GM12864 (cell line): ENCODE measurements around the gene PRR35.

Experiments used
- DNase-seq: peaks from one replicate; pipeline ENCODE4 v3.0.0-alpha.2; 2011; ENCODE audit warnings: low read depth
- H3K4me3 ChIP-seq: 2 replicates; pipeline ENCODE4 v1.5.1; 2011; ENCODE audit warnings: mild to moderate bottlenecking, low read depth, low read length, control low read depth
- CTCF ChIP-seq: IDR thresholded peaks from 2 replicates; pipeline ENCODE4 v1.5.1; 2011; ENCODE audit warnings: low read depth, mild to moderate bottlenecking, moderate library complexity, low read length, control low read depth, inconsistent platforms; ENCODE audit errors: missing control alignments

The PRR35 gene

GRCh38 chr16:552171-552570, 8.0 kb upstream of the PRR35 start:
- no peak for TF ChIP-seq CTCF
- H3K4me3 ChIP-seq: no peak overlapping the region
- DNase-seq: no peak

- DNase-seq: no peak
- TF ChIP-seq CTCF: no peak
- no peak overlapping the region for H3K4me3 ChIP-seq
Observed at GRCh38 chr16:553601-554296, 6.4 kb upstream of the PRR35 start.

- no peak for TF ChIP-seq CTCF
- no peak for DNase-seq
- no peak overlapping the region for H3K4me3 ChIP-seq
Observed at GRCh38 chr16:554297-554621, 5.9 kb upstream of the PRR35 start.

GRCh38 chr16:554640-555365, 5.4 kb upstream of the PRR35 start:
- DNase-seq: no peak
- no peak for TF ChIP-seq CTCF
- no peak overlapping the region for H3K4me3 ChIP-seq

GRCh38 chr16:555528-556473, 4.4 kb upstream of the PRR35 start:
- no peak for DNase-seq
- no peak overlapping the region for H3K4me3 ChIP-seq
- TF ChIP-seq CTCF: no peak

GRCh38 chr16:556474-557173, 3.6 kb upstream of the PRR35 start:
- no peak overlapping the region for H3K4me3 ChIP-seq
- DNase-seq: no peak
- TF ChIP-seq CTCF: no peak
